Ramos (cell line): ENCODE measurements around the gene CEP350.

Experiments used
- in situ Hi-C: fragments of 300-500 bp; cut with MboI; formaldehyde crosslinking; loops from one replicate; pipeline ENCODE4 v1.14.3; 2022; ENCODE audit warnings: low sequenced_read_pairs; ENCODE audit not compliant: unreplicated experiment

CEP350 gene, protein sequence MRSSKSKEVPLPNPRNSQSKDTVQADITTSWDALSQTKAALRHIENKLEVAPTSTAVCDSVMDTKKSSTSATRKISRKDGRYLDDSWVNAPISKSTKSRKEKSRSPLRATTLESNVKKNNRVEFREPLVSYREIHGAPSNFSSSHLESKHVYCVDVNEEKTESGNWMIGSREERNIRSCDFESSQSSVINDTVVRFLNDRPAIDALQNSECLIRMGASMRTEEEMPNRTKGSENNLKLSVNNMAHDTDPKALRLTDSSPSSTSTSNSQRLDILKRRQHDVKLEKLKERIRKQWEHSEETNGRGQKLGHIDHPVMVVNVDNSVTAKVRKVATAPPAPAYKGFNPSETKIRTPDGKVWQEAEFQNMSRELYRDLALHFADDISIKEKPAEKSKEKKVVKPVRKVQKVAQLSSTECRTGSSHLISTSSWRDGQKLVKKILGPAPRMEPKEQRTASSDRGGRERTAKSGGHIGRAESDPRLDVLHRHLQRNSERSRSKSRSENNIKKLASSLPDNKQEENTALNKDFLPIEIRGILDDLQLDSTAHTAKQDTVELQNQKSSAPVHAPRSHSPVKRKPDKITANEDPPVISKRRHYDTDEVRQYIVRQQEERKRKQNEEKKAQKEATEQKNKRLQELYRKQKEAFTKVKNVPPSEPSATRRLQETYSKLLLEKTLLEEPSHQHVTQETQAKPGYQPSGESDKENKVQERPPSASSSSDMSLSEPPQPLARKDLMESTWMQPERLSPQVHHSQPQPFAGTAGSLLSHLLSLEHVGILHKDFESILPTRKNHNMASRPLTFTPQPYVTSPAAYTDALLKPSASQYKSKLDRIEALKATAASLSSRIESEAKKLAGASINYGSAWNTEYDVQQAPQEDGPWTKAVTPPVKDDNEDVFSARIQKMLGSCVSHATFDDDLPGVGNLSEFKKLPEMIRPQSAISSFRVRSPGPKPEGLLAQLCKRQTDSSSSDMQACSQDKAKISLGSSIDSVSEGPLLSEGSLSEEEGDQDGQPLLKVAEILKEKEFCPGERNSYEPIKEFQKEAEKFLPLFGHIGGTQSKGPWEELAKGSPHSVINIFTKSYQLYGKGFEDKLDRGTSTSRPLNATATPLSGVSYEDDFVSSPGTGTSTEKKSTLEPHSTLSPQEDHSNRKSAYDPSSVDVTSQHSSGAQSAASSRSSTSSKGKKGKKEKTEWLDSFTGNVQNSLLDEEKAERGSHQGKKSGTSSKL (N-terminal part only)

DNA sequence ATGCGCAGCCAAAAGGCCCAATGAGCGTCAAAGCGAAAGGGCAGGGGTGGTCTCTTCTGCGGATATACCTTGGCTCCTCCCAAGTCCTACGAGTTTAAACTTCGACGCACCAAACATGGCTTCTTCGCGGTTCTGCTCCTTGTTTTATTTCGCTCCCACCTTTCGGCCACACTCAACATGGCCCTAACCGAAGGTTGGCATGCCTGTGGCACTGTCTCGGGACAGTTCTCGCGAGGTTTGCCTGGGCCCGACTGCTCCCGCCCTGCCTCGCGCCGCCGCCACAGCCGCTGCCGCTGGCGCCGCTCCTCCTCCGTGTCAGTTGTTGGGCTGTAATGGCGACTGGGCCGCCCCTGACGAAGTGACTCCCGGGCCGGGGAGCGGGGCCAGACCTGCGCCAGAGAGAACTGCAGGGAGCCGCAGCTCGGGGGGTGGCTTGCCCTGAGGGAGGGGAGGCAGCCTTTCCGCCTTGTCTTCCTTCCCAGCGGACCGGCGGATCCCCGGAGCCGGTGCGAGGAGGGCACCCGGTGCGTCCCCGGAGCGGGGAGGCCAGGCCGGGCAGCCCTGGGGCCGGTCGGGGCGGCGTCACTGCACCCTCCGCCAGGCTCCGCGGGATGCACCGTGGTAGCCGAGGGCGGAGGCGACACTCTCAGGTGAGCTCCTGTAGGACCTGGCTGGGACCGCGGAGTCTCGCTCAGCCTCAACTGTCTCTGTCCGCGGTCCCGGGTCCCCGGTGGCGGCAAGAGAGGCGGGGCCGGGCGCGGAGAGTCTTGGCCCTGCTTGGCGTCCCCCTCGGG lies at the start of gene CEP350:
TSS of gene CEP350 (plus strand) at position 318 of the 794 bp plus-strand sequence. CDS start 31,372 bp downstream, outside the sequence.
- in situ Hi-C loops: no loop called here

DNA sequence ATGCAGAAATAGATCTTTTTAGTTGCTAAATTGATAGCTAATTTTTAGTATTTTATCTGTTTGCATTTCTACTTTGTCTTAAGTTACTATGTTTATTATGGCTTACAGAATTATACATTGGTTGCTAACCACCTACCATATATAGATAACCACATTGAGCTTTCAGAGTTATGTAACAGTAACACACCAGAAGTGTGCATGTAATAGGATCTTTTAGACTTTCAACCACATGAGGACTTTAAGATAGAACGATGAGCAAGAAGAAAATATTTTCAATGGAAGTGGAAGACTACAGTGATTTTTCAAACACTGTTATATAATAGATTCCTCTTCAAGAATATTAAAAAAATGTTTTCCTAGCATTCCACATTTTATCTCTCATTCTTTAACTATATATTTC lies 43.7 kb upstream of the CEP350 start:
- in situ Hi-C loops: no loop called here

DNA sequence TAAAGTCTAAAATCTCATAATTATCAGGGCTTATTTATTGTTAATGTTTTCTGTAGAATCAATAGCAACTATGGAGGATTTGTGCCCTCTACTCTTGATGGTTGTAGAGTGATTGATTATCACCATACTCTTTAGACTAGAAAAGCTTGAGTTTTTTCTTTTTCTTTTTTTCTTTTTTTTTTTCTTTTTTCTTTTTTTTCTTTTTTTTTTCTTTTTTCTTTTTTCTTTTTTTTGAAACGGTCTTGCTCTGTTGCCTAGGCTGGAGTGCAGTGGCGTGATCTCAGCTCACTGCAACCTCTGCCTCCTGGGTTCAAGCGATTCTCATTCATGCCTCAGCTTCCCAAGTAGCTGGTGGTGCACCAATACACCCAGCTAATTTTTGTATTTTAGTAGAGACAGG lies 42.8 kb upstream of the CEP350 start:
- in situ Hi-C loops: no loop called here

DNA sequence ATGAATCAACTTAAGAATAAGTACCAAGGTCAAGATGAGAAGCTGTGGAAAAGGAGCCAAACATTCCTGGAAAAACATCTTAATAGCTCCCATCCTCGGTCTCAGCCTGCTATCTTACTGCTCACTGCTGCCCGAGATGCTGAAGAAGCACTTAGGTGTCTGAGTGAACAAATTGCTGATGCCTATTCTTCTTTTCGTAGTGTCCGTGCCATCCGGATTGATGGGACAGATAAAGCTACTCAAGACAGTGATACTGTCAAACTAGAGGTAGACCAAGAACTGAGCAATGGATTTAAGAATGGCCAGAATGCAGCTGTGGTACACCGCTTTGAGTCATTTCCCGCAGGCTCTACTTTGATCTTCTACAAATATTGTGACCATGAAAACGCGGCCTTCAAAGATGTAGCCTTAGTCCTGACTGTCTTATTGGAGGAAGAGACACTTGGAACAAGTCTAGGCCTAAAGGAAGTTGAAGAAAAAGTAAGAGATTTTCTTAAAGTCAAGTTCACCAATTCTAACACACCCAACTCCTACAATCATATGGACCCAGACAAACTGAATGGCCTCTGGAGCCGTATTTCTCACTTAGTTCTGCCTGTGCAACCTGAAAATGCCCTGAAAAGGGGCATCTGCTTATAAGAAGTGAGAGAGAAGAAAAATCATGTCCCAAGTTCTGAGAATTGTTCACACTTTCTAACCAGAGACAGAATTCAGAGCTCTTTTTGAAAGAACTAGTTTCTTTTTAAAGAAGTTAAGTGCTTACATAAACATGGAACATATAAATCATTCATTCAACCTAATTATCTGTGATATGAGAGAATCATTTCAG lies 36.8 kb upstream of the CEP350 start:
- in situ Hi-C loops: no loop called here

DNA sequence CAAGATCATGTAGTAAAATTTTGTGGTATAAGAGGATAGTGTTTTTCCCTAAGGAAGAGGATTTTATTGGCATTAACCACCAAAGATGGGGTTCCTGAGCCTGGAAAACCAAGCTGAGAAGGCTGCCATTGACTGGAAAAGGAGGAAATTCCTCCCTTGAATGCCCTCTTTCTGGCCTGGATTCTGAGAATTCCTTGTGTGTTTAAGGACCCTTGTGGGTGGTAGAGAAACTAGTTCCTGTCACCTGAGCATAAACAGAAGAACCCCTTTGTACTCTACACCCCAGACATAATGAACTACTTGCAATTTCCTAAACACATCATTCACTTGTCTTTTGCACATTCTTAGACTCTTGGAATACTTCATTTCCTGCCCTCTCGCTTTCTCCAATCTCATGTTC lies 33.1 kb upstream of the CEP350 start:
- in situ Hi-C loops: no loop called here

DNA sequence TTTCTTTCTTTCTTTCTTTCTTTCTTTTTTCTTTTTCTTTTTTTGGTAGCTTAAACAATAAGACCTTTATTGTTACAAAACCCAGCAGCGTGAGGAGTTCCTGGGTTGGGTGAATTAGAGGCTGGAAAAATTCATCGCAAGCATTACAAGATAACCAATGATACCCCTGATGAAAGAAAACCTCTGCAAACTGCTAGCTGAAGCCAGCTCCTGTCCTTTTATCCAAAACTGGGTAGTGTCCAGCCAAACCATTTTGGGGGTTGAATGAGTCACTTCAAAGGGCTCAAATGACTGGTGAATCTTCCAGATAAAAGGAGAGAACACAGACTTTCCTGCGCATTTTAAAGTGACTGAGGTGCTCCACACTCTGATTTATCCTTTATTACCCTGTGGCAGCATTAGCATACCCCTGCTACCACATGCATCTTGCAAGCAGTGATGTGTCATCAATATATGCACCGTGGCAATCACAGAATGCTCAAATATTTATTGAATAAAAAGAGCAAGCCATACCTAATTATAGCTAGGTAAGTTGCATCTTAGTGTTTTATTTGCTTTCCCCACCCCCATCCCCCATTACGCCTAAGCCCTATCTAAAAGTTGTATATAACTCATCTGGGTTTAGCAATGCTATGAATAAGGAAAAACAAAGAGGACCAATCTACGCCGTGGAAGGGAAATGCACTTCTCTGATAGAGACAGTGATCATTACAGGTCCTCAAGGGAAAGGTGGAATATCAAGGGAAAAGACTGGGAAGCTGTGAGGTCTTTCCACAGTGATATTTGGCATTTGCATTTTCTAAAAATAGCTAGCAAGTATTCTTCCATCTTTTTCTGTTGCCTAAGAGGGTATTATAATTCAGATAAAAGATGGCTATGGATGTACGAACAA lies 32.4 kb upstream of the CEP350 start:
- in situ Hi-C loops: no loop called here

DNA sequence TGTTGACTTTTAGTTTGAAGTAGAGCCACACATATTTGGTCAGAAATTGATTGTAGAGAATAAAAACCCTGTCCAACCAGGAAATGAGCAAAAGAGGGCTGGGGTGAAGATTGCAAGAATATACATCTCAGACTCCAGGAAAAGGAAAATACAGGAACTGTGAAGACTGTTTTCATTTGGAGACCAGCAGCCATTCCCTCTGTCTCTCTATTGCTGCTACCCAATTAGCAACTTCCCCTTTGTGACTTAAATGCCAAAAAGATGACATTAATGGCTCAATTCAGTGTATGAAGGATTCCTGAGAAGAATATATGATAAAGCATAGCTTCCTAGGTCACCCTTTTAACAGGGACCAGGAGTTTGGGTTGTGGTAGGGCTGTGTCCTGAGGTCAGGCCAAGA lies 31.6 kb upstream of the CEP350 start:
- in situ Hi-C loops: no loop called here

DNA sequence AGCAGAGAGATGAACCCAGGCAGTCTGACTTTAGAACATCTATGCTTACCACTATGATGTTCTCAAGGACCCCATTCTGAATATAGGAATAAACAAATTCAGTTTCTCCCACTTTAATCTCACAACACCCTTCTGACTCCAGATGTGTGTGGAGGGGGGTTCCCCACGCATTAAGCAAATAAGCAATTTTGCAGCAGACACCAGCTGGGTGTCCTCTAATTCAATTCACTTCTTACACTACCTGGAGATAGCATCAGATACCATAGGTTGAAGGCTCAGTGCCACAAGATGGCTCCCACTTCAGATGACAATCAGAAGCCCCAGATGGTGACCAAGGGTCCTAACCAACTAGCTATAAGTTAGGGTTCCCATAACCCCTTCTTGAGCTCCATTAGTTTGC lies 30.3 kb upstream of the CEP350 start:
- in situ Hi-C loops: no loop called here

DNA sequence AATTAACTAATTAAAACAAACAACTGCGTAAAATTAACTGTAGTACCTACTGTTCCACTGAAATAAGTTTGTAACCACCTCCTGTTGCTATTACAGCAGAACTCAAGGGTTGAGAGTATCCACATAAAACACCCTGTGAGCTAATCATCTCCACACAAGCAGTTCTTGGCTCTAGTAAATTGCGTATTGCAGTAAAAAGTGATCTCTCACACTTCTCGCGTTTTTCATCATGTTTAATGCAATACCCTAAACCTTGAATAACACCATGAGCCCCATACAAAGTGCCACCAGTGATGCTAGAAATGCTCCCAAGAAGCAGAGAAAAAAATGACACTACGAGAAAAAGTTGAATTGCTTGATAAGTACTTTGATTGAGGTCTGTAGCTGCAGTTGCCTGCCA lies 29.3 kb upstream of the CEP350 start:
- in situ Hi-C loops: no loop called here

DNA sequence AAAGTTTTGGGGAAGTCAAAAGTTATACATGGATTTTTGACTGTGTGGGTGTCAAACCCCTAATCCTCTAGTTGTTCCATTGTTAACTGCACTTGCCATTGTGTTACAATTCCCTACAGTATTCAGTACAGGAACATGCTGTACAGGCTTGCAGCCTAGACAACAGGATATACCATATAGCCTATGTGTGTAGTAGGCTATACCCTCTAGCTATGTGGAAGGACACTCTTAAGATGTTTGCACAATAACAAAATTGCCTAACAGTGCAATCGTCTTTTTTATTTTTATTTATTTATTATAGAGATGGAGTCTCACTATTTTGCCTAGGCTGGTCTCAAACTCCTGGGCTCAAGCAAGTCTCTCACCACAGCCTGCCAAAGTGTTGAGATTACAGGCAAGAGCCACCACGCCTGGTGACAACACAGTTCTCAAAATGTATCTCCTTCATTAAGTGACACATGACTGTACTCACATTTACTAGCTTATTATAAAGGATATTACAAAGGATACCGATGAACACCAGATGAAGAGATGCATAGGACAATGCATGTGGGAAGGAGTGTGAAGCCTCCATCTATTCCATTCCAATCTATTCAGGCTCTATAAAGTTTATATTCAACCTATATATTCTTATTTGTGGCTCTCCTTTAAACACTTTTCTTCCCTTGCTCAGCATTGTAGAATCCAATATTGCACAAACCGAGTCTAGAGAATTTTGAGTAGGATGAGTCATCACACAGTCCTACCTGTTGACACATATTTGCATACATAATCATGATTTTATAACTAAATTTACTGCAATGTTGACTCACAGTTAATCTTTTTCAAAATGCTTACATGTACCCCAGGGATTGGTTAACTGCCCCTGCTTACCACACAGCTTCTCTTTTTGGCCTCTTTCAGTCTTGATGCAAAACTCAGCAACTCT lies 28.4 kb upstream of the CEP350 start:
- in situ Hi-C loops: no loop called here

DNA sequence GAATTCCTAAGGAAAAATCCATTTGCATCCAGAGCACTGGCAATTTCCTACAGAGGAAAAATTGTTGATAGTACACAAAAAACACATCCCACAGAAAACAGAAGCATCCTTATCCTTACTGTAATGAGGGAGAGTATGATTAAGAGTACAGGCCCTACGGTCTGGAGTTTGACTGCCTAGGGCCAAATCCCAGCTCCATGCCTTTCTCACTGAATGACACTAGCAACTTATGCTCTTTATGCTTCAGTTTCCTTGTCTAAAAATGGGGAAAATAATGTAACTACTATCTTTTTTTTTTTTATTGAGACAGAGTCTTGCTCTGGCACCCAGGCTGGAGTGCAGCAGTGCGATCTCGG lies 27.8 kb upstream of the CEP350 start:
- in situ Hi-C loops: no loop called here

DNA sequence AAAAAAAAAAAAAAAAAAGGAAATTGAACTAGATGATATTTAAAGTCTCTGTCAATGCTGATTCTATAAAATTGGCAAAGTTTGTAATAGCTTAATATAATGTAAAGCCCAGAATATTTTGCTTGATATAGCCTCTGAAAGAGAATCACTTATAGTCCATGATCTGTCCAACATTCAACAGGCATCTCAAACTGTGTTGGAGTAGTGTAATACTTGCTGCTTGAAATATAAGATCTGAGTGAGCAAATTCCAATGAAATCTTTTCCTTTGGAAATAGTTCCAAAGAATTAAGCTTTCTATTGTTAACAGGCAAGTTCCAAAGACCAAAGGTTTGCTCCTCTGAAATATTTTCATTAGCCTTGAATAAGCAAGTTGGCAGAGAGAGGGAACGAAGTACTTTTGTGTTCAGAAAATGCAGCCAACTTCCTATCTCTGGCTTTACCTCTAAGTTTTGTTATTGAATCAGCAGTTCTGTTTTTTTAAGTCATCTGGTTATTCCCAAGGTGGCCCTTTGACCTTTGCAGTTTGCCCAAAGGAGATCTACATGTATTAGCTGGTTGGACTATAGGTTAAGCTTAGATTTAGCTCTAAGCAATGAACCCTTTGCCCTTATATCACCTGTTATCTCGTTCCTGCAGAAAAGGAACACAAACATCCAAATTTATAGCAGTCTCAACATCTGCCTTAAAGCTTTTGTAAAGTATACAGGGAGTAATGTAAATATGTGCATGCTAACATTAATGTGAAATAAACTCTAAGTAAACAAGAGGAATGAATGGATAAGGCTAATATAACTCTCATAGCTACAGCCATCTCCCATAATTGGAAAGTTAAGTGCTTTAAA lies 24.4 kb upstream of the CEP350 start:
- in situ Hi-C loops: no loop called here

DNA sequence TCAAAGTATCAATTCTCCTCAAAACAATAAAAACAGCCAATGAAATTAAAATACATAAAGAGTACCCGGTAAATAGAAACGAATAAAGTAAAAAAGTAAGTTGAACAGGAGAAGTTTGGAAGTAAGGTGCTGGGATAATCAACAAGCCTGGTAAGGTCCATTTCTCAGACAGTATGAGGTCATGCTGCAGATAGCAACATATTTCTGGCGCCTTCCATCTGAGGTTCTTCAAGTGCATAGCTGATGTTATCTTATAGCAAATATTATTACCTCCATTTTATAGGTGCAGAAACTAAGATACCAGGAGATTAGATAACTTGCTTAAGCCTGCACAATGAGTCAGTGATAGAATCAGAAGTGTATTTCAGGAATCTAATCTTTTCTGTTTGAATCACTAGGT lies 23.7 kb upstream of the CEP350 start:
- in situ Hi-C loops: no loop called here

DNA sequence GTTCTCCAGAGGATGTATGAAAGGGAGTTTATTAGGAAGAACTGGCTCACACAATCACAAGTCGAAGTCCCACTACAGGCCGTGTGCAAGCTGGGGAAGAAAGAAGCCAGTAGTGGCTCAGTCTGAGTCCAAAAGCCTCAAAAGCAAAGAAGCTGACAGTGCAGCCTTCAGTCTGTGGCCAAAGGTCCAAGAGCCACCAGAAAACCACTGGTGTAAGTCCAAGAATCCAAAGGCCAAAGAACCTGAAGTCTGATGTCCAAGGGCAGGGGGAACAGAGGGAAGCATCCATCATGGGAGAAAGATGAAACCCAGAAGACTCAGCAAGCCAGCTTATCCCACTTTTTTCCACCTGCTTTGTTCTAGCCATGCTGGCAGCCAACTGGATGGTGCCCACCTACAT lies 21.4 kb upstream of the CEP350 start:
- in situ Hi-C loops: no loop called here

DNA sequence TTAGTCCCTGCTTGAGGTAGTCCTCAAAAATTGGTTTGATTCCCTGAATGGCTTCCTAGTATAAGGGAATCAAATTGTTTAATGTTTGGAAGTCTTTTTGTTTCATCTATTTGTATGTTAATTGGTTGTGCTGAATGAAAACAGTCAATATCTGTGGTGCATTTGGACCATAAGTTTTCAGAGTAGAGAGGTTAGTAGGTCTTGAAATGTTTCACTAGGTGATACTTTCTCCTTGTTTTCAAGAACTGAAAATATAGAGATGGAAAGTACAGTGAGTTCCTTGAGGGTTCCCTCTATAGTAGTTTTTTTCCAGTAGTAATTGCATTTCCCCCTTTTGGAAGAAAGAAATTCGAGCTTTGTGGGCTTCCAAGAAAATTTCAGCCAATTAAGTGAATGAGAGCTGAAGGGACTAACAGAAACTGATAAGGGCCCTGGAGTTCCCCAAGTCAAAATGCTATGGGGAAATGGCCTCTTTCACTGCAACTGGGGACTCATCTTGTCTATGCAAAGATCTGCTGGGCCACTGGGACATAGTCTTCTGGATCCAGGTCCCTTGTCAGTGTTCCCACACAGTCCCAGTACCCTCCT lies 18.6 kb upstream of the CEP350 start:
- in situ Hi-C loops: no loop called here

DNA sequence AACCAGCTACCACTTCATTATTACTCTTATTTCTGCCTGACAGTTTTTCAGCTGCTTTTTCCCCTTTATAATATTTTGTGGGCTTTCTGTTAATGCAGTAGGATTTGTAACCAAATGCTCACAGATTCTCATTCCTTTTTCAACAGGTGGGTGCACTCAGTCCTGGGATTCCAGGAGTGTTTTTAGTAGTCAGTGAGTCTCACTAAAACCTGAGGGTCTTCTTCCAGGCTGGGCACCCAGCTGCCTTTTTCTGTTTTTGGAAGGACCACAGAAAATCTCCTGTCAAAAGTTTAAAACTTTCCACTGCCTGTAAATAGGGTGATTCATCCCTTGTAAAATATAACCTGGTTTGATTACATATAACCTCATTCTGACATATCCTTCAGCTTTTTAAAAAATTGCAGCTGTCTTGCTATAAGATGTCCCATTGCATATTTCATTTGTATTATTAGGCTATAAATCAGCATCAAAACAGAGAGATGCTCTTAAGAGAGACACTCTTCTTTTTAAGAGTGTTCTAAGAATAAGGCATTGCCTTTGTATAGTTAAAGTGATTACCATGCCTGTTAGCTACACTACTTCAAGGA lies 16.8 kb upstream of the CEP350 start:
- in situ Hi-C loops: no loop called here
